Adrenal gland (tissue), 5 donors: ENCODE data around the gene ADAM30.

Source experiments
- CTCF ChIP-seq, 6 experiments: fragments of 450-650 bp in 4 of 6; fragments of 200-600 bp in 2 of 6; sonication (generic) in 1 of 6; IDR thresholded peaks; 1 replicate in 5 of 6; 2 replicates in 1 of 6; pipeline versions ENCODE4 v1.5.1 to v1.8.0; 2016 to 2021; ENCODE audit warnings: antibody characterized with exemption in 6 of 6, mild to moderate bottlenecking in 2 of 6, moderate library complexity in 1 of 6
- POLR2A ChIP-seq, 2 donors: fragments of 450-650 bp; IDR thresholded peaks; one replicate each; pipeline ENCODE4 v1.6.1; 2017; ENCODE audit warnings: antibody characterized with exemption in 2 of 2, mild to moderate bottlenecking in 2 of 2, moderate library complexity in 1 of 2
- donor health status: DM: no; HTN: no; CAD: no.

GRCh38 chr1:119869995-119870394 lies 26.3 kb downstream of the ADAM30 start:
- TF ChIP-seq CTCF (IDR thresholded peaks at IDR 0.05): no peak
- TF ChIP-seq POLR2A (IDR thresholded peaks at IDR 0.05): no peak
